ENCODE results near the gene LKAAEAR1.

DNA sequence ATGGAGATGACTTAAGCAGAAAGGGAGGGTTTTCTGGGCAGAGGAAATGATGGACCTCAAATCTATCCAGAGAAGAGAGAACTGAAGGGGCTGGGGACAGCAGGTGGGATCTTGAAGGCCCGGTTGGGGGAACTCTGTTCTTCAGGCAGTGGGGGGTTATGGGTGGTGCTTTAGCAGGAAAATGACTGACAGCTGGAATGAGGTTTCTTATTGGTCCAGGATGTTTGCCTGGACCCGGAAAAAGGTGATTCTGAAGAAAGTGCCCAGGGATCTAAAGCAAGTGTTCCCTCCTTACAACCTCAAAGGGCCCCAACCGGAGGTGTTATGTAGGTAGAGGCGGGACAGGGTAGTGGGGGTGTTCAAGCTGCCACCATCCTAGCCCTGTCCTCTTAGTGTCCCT, 11.3 kb upstream of the LKAAEAR1 start:
- TF ChIP-seq POLR2AphosphoS5 (IDR thresholded peaks at IDR 0.05; ENCODE audit: low read depth, low read length) (no peak), TAF1 (IDR thresholded peaks at IDR 0.05; ENCODE audit: borderline replicate concordance, insufficient read depth, low read length) (no peak), SIN3A (IDR thresholded peaks at IDR 0.05; ENCODE audit: borderline replicate concordance, insufficient read depth, low read length) (no peak)

Data from PFSK-1 (cell line).